OCI-LY3 (cell line): ENCODE results near the gene PPP3R1.

Experiments used
- EZH2phosphoT487 ChIP-seq: fragments of 200-600 bp; shearing (Covaris generic); IDR thresholded peaks from 2 replicates; pipeline ENCODE4 v1.6.1; 2018; ENCODE audit warnings: antibody characterized with exemption, mixed run types, low read depth
- TF ChIP-seq, protein P1 (sequence below): fragments of 200-600, 300-600 bp; sonication (generic); IDR thresholded peaks from 2 replicates; pipeline ENCODE4 v1.5.1; 2014; ENCODE audit warnings: antibody characterized with exemption, low read length, low read depth

DNA sequence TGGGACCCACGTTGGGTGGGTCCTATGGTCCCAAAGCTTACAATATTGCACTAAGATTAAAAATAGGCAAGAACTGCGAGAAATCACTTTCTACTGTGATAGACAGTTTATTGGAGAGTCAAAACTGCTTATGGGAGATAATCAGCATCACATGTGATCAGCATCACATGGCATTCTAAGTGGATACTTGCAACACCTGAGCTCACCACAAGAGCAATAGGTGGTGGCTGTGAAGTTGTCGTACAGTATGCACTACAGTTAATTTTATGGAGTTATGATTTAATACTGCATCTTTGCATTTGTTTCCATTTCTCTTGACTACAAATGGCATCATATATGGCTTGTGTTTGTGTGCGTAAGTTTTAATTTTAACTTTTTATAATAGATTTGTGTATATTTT lies 83.0 kb downstream of the PPP3R1 start:
- TF ChIP-seq, protein P1, sequence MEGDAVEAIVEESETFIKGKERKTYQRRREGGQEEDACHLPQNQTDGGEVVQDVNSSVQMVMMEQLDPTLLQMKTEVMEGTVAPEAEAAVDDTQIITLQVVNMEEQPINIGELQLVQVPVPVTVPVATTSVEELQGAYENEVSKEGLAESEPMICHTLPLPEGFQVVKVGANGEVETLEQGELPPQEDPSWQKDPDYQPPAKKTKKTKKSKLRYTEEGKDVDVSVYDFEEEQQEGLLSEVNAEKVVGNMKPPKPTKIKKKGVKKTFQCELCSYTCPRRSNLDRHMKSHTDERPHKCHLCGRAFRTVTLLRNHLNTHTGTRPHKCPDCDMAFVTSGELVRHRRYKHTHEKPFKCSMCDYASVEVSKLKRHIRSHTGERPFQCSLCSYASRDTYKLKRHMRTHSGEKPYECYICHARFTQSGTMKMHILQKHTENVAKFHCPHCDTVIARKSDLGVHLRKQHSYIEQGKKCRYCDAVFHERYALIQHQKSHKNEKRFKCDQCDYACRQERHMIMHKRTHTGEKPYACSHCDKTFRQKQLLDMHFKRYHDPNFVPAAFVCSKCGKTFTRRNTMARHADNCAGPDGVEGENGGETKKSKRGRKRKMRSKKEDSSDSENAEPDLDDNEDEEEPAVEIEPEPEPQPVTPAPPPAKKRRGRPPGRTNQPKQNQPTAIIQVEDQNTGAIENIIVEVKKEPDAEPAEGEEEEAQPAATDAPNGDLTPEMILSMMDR: no peak
- TF ChIP-seq EZH2phosphoT487: no peak
